SU-DHL-6 (cell line): ENCODE results near the gene GOLGA5.
"Not testable (repeated sequence)": the region's sequence is repeated elsewhere in the genome, so short reads cannot be mapped to it uniquely, and the experiment has no call there.

Experiments used
- H2AFZ ChIP-seq: fragments of 200-600 bp; sonication (generic); 2 replicates; pipeline ENCODE4 v1.6.1; 2014; ENCODE audit warnings: low read depth, mild to moderate bottlenecking, moderate library complexity, mixed read lengths, antibody characterized with exemption, low read length; ENCODE audit not compliant: severe bottlenecking
- H3F3A ChIP-seq: fragments of 200-600 bp; shearing (Covaris generic); 2 replicates; pipeline ENCODE4 v1.6.0; 2016; ENCODE audit warnings: antibody characterized with exemption, mild to moderate bottlenecking; ENCODE audit not compliant: insufficient read depth
- H3K27ac ChIP-seq: fragments of 200-600 bp; sonication (generic); 2 replicates; pipeline ENCODE4 v1.5.1; 2016; ENCODE audit warnings: low read depth, mild to moderate bottlenecking, low read length, moderate library complexity, mixed read lengths
- H3K27me3 ChIP-seq: fragments of 200-600 bp; sonication (generic), shearing (Covaris generic); 2 replicates; pipeline ENCODE4 v1.6.0; 2014; ENCODE audit warnings: mild to moderate bottlenecking, low read length
- H3K36me3 ChIP-seq: fragments of 200-600 bp; sonication (generic); 2 replicates; pipeline ENCODE4 v1.6.1; 2014; ENCODE audit warnings: mild to moderate bottlenecking, low read length, mixed read lengths
- H3K4me2 ChIP-seq: fragments of 300-600, 200-600 bp; shearing (Covaris generic), sonication (generic); 2 replicates; pipeline ENCODE4 v1.6.0; 2014; ENCODE audit warnings: low read length, low read depth, mild to moderate bottlenecking; ENCODE audit not compliant: poor library complexity, severe bottlenecking
- H3K4me3 ChIP-seq: fragments of 200-600 bp; sonication (generic); 2 replicates; pipeline ENCODE4 v1.5.1; 2014; ENCODE audit warnings: antibody characterized with exemption, low read length, mild to moderate bottlenecking, mixed read lengths; ENCODE audit not compliant: insufficient read depth, poor library complexity, severe bottlenecking
- H3K79me2 ChIP-seq: fragments of 200-600 bp; sonication (generic); 2 replicates; pipeline ENCODE4 v1.6.1; 2014; ENCODE audit warnings: mild to moderate bottlenecking, low read length, moderate library complexity; ENCODE audit not compliant: insufficient read depth
- H3K9ac ChIP-seq: fragments of 200-600 bp; sonication (generic); 2 replicates; pipeline ENCODE4 v1.7.0; 2014; ENCODE audit warnings: mild to moderate bottlenecking, low read length
- H3K9me2 ChIP-seq: fragments of 200-600 bp; sonication (generic); replicated peaks from 2 replicates; pipeline ENCODE4 v1.6.1; 2014; ENCODE audit warnings: low read length; ENCODE audit not compliant: insufficient read depth
- H3K9me3 ChIP-seq: fragments of 200-600 bp; sonication (generic); 2 replicates; pipeline ENCODE4 v1.6.1; 2014; ENCODE audit warnings: low read length, mixed read lengths; ENCODE audit not compliant: insufficient read depth
- H4K20me1 ChIP-seq: fragments of 200-600 bp; sonication (generic); 2 replicates; pipeline ENCODE4 v1.6.1; 2014; ENCODE audit warnings: low read depth, mild to moderate bottlenecking, antibody characterized with exemption, low read length, moderate library complexity, mixed read lengths
- CTCF ChIP-seq: fragments of 200-600 bp; sonication (generic); IDR thresholded peaks from one replicate; pipeline ENCODE4 v1.5.1; 2017; ENCODE audit warnings: antibody characterized with exemption, mild to moderate bottlenecking, low read length, moderate library complexity; ENCODE audit not compliant: insufficient read depth, poor library complexity, severe bottlenecking
- EZH2phosphoT487 ChIP-seq: fragments of 200-600 bp; sonication (generic), shearing (Covaris generic); conservative IDR thresholded peaks from 2 replicates; pipeline ENCODE4 v1.6.1; 2018; ENCODE audit warnings: mild to moderate bottlenecking, antibody characterized with exemption, low read length, moderate library complexity, mixed read lengths

Gene GOLGA5

GRCh38 chr14:92768795-92769194 is 25.3 kb upstream of the GOLGA5 start:
- no peaks in the 10 kb centered on the region for H3K9me3 ChIP-seq
- TF ChIP-seq EZH2phosphoT487 = no peak
- no peak for TF ChIP-seq CTCF
- no peak overlapping the region for H3K27ac ChIP-seq
- H3K36me3 ChIP-seq = no peaks in the 10 kb centered on the region
- no peaks in the 10 kb centered on the region for H3K79me2 ChIP-seq
- no peaks in the 10 kb centered on the region for H4K20me1 ChIP-seq
- no peak overlapping the region for H3K4me2 ChIP-seq
- no peak overlapping the region for H2AFZ ChIP-seq
- no peaks in the 10 kb centered on the region for H3F3A ChIP-seq
- no peak overlapping the region for H3K9ac ChIP-seq
- no peaks in the 10 kb centered on the region for H3K27me3 ChIP-seq
- H3K4me3 ChIP-seq = no peak overlapping the region
- H3K9me2 ChIP-seq = no peaks in the 10 kb centered on the region

- no peaks in the 10 kb centered on the region for H3K9me2 ChIP-seq
- no peak overlapping the region for H3K4me2 ChIP-seq
- H3K27ac ChIP-seq = no peak overlapping the region
- no peaks in the 10 kb centered on the region for H3K9me3 ChIP-seq
- no peaks in the 10 kb centered on the region for H3K79me2 ChIP-seq
- no peaks in the 10 kb centered on the region for H3F3A ChIP-seq
- H3K4me3 ChIP-seq = no peak overlapping the region
- TF ChIP-seq CTCF (no peak), EZH2phosphoT487 (no peak)
- no peaks in the 10 kb centered on the region for H3K27me3 ChIP-seq
- H3K36me3 ChIP-seq = no peaks in the 10 kb centered on the region
- no peak overlapping the region for H3K9ac ChIP-seq
- H2AFZ ChIP-seq = no peak overlapping the region
- no peaks in the 10 kb centered on the region for H4K20me1 ChIP-seq
These were observed 23.6 kb upstream of the GOLGA5 start for GRCh38 chr14:92770484-92770883.

- Histone ChIP-seq H3K4me3 (no peak overlapping the region), H3K36me3 (no peaks in the 10 kb centered on the region), H3K79me2 (no peaks in the 10 kb centered on the region), H3K9me2 (no peaks in the 10 kb centered on the region), H3K9ac (no peak overlapping the region), H3K27me3 (no peaks in the 10 kb centered on the region), H3K9me3 (no peaks in the 10 kb centered on the region), H3K4me2 (no peak overlapping the region), H3F3A (no peaks in the 10 kb centered on the region), H3K27ac (no peak overlapping the region), H4K20me1 (no peaks in the 10 kb centered on the region), H2AFZ (no peak overlapping the region)
- TF ChIP-seq CTCF = no peak
- no peak for TF ChIP-seq EZH2phosphoT487
These were observed 19.5 kb upstream of the GOLGA5 start for GRCh38 chr14:92774572-92774971.

- not testable (repeated sequence) for H3K9ac ChIP-seq, H3K9me3 ChIP-seq, H4K20me1 ChIP-seq, H3K27ac ChIP-seq, H3K36me3 ChIP-seq, H3F3A ChIP-seq, H3K79me2 ChIP-seq, H3K4me3 ChIP-seq, H3K9me2 ChIP-seq, H3K4me2 ChIP-seq, H3K27me3 ChIP-seq, H2AFZ ChIP-seq
These were observed 18.8 kb upstream of the GOLGA5 start for GRCh38 chr14:92775292-92775691.

- H2AFZ ChIP-seq, H3K36me3 ChIP-seq, H3K4me3 ChIP-seq, H3K9me2 ChIP-seq, H4K20me1 ChIP-seq, H3K27me3 ChIP-seq, H3K9ac ChIP-seq, H3K9me3 ChIP-seq, H3K27ac ChIP-seq, H3K79me2 ChIP-seq, H3K4me2 ChIP-seq, H3F3A ChIP-seq: not testable (repeated sequence)
These were observed 15.1 kb upstream of the GOLGA5 start for GRCh38 chr14:92778868-92779565.
